WTC11 (cell line): Measurements from ENCODE around the gene SLC1A4. TPM values are rescaled to one million over a fixed set of nuclear protein-coding genes. Genes with fewer than 3 reads are reported as not detected.

Experiments
- ATAC-seq: fragments of 200-7000 bp; cut with Tn5 transposase; 2 replicates; pipeline ENCODE4 v1.10.0; 2021; ENCODE audit warnings: mild to moderate bottlenecking, moderate library complexity
- CTCF ChIA-PET: fragments of 300-600 bp; sonication (Branson Sonifier 250); formaldehyde crosslinking; loops from one replicate; lab custom pipeline; 2021; ENCODE audit warnings: antibody characterized with exemption; lab: Charles Lee
- POLR2A ChIA-PET: fragments of 350-600 bp; sonication (Branson Sonifier 250); formaldehyde crosslinking; loops from one replicate; lab custom pipeline; 2021; ENCODE audit warnings: antibody characterized with exemption; lab: Charles Lee
- DNase-seq: peaks from one replicate; pipeline ENCODE4 v3.0.0; 2021; ENCODE audit warnings: low spot score
- H3K27ac Mint-ChIP-seq: 2 replicates; pipeline ENCODE4 v1.8.0; 2021; ENCODE audit warnings: mixed read lengths
- H3K27me3 Mint-ChIP-seq: 2 replicates; pipeline ENCODE4 v1.8.0; 2021; ENCODE audit warnings: low read depth, mild to moderate bottlenecking, moderate library complexity, mixed read lengths
- H3K36me3 Mint-ChIP-seq: 2 replicates; pipeline ENCODE4 v1.8.0; 2021; ENCODE audit warnings: mixed read lengths
- H3K4me1 Mint-ChIP-seq: 2 replicates; pipeline ENCODE4 v1.8.0; 2022; ENCODE audit warnings: mixed read lengths
- H3K4me3 Mint-ChIP-seq: 2 replicates; pipeline ENCODE4 v1.8.0; 2021; ENCODE audit warnings: mild to moderate bottlenecking, moderate library complexity, mixed read lengths
- H3K9me3 Mint-ChIP-seq: 2 replicates; pipeline ENCODE4 v1.8.0; 2021; ENCODE audit warnings: mixed read lengths
- ATF6 ChIP-seq: sonication (generic); formaldehyde crosslinking; IDR thresholded peaks from 2 replicates; pipeline ENCODE4 v1.8.1; 2023; ENCODE audit warnings: mild to moderate bottlenecking, missing genetic modification reagents
- CREB1 ChIP-seq: sonication (generic); formaldehyde crosslinking; IDR thresholded peaks from 2 replicates; pipeline ENCODE4 v1.8.0; 2023; ENCODE audit warnings: mild to moderate bottlenecking, missing genetic modification reagents
- FOXJ3 ChIP-seq: sonication (generic); formaldehyde crosslinking; IDR thresholded peaks from 2 replicates; pipeline ENCODE4 v1.9.0; 2021; ENCODE audit warnings: missing genetic modification reagents, mild to moderate bottlenecking, borderline replicate concordance
- HMGA2 ChIP-seq: fragments of 250-450 bp; sonication (Bioruptor Pico); IDR thresholded peaks from 2 replicates; pipeline ENCODE4 v1.4.0; 2021; ENCODE audit warnings: mild to moderate bottlenecking, moderate library complexity
- KAT7 ChIP-seq: sonication (generic); formaldehyde crosslinking; IDR thresholded peaks from 2 replicates; pipeline ENCODE4 v1.8.1; 2023; ENCODE audit warnings: missing genetic modification reagents, mild to moderate bottlenecking, borderline replicate concordance
- NR3C1 ChIP-seq: sonication (generic); formaldehyde crosslinking; conservative IDR thresholded peaks from 2 replicates; pipeline ENCODE4 v1.8.1; 2023; ENCODE audit warnings: low read depth, mild to moderate bottlenecking, missing genetic modification reagents
- OVOL2 ChIP-seq: fragments of 250-450 bp; sonication (Bioruptor Pico); IDR thresholded peaks from 2 replicates; pipeline ENCODE4 v1.9.0; 2021; ENCODE audit warnings: mild to moderate bottlenecking, borderline replicate concordance
- RORB ChIP-seq: fragments of 250-450 bp; sonication (Bioruptor Pico); IDR thresholded peaks from 2 replicates; pipeline ENCODE4 v1.9.0; 2021; ENCODE audit warnings: mild to moderate bottlenecking
- SMAD3 ChIP-seq: sonication (generic); formaldehyde crosslinking; IDR thresholded peaks from 2 replicates; pipeline ENCODE4 v1.8.0; 2022; ENCODE audit warnings: missing genetic modification reagents, mild to moderate bottlenecking, borderline replicate concordance
- ZNF232 ChIP-seq: sonication (generic); formaldehyde crosslinking; IDR thresholded peaks from 2 replicates; pipeline ENCODE4 v1.8.0; 2022; ENCODE audit warnings: mild to moderate bottlenecking, missing genetic modification reagents
- total RNA-seq: library from RNA; stranded (reverse); gene quantifications from 3 replicates; pipeline ENCODE4 v1.2.3, GENCODE V29; 2021
- TF ChIP-seq, protein P1 (sequence below): fragments of 250-450 bp; sonication (Bioruptor Pico); conservative IDR thresholded peaks from 2 replicates; pipeline ENCODE4 v1.9.0; 2021; ENCODE audit warnings: mild to moderate bottlenecking
- TF ChIP-seq, protein P2 (sequence below): fragments of 200-600 bp; IDR thresholded peaks from 2 replicates; pipeline ENCODE4 v1.8.0; 2022; ENCODE audit warnings: antibody characterized with exemption
- TF ChIP-seq, protein P3 (sequence below): sonication (generic); formaldehyde crosslinking; conservative IDR thresholded peaks from 2 replicates; pipeline ENCODE4 v1.8.1; 2023; ENCODE audit warnings: mild to moderate bottlenecking, low read depth, missing genetic modification reagents, moderate library complexity
- TF ChIP-seq, protein P4 (sequence below): sonication (generic); formaldehyde crosslinking; IDR thresholded peaks from 2 replicates; pipeline ENCODE4 v1.8.1; 2022; ENCODE audit warnings: missing genetic modification reagents, borderline replicate concordance
- TF ChIP-seq, protein P5 (sequence below): sonication (generic); formaldehyde crosslinking; IDR thresholded peaks from 2 replicates; pipeline ENCODE4 v1.8.0; 2023; ENCODE audit warnings: missing genetic modification reagents
- TF ChIP-seq, protein P6 (sequence below): sonication (generic); formaldehyde crosslinking; IDR thresholded peaks from 2 replicates; pipeline ENCODE4 v1.8.0; 2022; ENCODE audit warnings: mild to moderate bottlenecking, missing genetic modification reagents
- TF ChIP-seq, protein P7 (sequence below): fragments of 250-450 bp; sonication (Bioruptor Pico); IDR thresholded peaks from 2 replicates; pipeline ENCODE4 v1.9.0; 2021; ENCODE audit warnings: mild to moderate bottlenecking, borderline replicate concordance

The SLC1A4 gene
- total RNA-seq, 1 experiment from 2014 or later = 1.6 TPM

GRCh38 chr2:65045651-65046050 is 56.5 kb downstream of the SLC1A4 start:
- Mint-ChIP-seq H3K27me3 (no peaks in the 10 kb centered on the region; the same call in 1 of the 2 replicates), H3K4me1 (peaks cover 42% of the 10 kb centered on the region), H3K4me3 (no peak overlapping the region; the same call in 1 of the 2 replicates), H3K9me3 (peaks cover 31% of the 10 kb centered on the region), H3K27ac (peak overlapping the region; percentile 84), H3K36me3 (peaks cover 60% of the 10 kb centered on the region)
- peak; percentile 73 for ATAC-seq
- POLR2A ChIA-PET = interaction anchor here (0.7 to 2.2 kb wide), 3 partner anchors 10 to 182 kb away, joined by 3 to 11 read pairs (median 4); partner anchors contain the start of genes ACTR2 and CEP68
- CTCF ChIA-PET = interaction anchor here (0.7 to 2.9 kb wide), 6 partner anchors 10 to 142 kb away, joined by 3 to 13 read pairs (median 3); partner anchors contain the start of genes CEP68 and SLC1A4
- peak; percentile 52 for DNase-seq
- TF ChIP-seq SMAD3 (CRISPR knock-in tag) (no peak), ATF6 (CRISPR knock-in tag) (no peak), FOXJ3 (CRISPR knock-in tag) (no peak), KAT7 (CRISPR knock-in tag) (no peak), CREB1 (CRISPR knock-in tag) (no peak), NR3C1 (CRISPR knock-in tag) (no peak), ZNF232 (no peak), OVOL2 (CRISPR knock-in tag) (no peak), RORB (no peak), HMGA2 (no peak)
- TF ChIP-seq, protein P1, sequence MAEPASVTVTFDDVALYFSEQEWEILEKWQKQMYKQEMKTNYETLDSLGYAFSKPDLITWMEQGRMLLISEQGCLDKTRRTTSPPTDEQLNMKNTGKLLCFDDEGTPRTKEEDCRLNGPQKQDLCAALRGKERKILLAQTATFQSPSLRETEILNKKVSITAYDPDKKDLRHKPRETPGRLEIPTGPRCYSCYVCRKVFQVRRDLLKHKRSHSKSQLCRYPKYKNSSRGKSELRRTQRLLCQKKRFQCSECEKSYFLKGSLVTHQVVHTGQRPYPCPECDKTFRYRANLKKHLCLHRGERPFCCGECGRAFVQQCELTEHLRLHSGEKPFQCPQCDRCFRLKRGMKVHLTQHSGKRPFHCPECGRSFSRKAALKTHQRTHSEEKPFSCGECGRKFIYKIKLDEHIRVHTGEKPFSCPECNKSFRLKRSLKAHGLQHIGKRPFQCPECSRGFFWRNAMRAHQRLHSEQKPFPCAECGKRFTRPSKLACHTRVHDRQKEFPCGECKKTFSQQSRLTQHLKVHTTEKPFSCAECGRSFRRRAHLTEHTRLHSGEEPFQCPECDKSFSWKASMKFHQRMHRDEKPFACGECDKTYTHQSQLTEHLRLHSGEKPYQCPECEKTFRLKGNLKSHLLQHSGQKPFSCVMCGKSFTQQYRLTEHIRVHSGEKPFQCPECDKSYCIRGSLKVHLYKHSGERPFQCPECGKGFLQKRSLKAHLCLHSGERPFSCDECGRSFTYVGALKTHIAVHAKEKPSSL (CRISPR knock-in tag) = no peak
- TF ChIP-seq, protein P2, sequence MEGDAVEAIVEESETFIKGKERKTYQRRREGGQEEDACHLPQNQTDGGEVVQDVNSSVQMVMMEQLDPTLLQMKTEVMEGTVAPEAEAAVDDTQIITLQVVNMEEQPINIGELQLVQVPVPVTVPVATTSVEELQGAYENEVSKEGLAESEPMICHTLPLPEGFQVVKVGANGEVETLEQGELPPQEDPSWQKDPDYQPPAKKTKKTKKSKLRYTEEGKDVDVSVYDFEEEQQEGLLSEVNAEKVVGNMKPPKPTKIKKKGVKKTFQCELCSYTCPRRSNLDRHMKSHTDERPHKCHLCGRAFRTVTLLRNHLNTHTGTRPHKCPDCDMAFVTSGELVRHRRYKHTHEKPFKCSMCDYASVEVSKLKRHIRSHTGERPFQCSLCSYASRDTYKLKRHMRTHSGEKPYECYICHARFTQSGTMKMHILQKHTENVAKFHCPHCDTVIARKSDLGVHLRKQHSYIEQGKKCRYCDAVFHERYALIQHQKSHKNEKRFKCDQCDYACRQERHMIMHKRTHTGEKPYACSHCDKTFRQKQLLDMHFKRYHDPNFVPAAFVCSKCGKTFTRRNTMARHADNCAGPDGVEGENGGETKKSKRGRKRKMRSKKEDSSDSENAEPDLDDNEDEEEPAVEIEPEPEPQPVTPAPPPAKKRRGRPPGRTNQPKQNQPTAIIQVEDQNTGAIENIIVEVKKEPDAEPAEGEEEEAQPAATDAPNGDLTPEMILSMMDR = no peak
- TF ChIP-seq, protein P3, sequence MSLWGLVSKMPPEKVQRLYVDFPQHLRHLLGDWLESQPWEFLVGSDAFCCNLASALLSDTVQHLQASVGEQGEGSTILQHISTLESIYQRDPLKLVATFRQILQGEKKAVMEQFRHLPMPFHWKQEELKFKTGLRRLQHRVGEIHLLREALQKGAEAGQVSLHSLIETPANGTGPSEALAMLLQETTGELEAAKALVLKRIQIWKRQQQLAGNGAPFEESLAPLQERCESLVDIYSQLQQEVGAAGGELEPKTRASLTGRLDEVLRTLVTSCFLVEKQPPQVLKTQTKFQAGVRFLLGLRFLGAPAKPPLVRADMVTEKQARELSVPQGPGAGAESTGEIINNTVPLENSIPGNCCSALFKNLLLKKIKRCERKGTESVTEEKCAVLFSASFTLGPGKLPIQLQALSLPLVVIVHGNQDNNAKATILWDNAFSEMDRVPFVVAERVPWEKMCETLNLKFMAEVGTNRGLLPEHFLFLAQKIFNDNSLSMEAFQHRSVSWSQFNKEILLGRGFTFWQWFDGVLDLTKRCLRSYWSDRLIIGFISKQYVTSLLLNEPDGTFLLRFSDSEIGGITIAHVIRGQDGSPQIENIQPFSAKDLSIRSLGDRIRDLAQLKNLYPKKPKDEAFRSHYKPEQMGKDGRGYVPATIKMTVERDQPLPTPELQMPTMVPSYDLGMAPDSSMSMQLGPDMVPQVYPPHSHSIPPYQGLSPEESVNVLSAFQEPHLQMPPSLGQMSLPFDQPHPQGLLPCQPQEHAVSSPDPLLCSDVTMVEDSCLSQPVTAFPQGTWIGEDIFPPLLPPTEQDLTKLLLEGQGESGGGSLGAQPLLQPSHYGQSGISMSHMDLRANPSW (CRISPR knock-in tag) = no peak
- TF ChIP-seq, protein P4, sequence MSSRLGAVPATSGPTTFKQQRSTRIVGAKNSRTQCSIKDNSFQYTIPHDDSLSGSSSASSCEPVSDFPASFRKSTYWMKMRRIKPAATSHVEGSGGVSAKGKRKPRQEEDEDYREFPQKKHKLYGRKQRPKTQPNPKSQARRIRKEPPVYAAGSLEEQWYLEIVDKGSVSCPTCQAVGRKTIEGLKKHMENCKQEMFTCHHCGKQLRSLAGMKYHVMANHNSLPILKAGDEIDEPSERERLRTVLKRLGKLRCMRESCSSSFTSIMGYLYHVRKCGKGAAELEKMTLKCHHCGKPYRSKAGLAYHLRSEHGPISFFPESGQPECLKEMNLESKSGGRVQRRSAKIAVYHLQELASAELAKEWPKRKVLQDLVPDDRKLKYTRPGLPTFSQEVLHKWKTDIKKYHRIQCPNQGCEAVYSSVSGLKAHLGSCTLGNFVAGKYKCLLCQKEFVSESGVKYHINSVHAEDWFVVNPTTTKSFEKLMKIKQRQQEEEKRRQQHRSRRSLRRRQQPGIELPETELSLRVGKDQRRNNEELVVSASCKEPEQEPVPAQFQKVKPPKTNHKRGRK (CRISPR knock-in tag) = no peak
- TF ChIP-seq, protein P5, sequence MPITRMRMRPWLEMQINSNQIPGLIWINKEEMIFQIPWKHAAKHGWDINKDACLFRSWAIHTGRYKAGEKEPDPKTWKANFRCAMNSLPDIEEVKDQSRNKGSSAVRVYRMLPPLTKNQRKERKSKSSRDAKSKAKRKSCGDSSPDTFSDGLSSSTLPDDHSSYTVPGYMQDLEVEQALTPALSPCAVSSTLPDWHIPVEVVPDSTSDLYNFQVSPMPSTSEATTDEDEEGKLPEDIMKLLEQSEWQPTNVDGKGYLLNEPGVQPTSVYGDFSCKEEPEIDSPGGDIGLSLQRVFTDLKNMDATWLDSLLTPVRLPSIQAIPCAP = no peak
- TF ChIP-seq, protein P6, sequence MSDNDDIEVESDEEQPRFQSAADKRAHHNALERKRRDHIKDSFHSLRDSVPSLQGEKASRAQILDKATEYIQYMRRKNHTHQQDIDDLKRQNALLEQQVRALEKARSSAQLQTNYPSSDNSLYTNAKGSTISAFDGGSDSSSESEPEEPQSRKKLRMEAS = no peak
- TF ChIP-seq, protein P7, sequence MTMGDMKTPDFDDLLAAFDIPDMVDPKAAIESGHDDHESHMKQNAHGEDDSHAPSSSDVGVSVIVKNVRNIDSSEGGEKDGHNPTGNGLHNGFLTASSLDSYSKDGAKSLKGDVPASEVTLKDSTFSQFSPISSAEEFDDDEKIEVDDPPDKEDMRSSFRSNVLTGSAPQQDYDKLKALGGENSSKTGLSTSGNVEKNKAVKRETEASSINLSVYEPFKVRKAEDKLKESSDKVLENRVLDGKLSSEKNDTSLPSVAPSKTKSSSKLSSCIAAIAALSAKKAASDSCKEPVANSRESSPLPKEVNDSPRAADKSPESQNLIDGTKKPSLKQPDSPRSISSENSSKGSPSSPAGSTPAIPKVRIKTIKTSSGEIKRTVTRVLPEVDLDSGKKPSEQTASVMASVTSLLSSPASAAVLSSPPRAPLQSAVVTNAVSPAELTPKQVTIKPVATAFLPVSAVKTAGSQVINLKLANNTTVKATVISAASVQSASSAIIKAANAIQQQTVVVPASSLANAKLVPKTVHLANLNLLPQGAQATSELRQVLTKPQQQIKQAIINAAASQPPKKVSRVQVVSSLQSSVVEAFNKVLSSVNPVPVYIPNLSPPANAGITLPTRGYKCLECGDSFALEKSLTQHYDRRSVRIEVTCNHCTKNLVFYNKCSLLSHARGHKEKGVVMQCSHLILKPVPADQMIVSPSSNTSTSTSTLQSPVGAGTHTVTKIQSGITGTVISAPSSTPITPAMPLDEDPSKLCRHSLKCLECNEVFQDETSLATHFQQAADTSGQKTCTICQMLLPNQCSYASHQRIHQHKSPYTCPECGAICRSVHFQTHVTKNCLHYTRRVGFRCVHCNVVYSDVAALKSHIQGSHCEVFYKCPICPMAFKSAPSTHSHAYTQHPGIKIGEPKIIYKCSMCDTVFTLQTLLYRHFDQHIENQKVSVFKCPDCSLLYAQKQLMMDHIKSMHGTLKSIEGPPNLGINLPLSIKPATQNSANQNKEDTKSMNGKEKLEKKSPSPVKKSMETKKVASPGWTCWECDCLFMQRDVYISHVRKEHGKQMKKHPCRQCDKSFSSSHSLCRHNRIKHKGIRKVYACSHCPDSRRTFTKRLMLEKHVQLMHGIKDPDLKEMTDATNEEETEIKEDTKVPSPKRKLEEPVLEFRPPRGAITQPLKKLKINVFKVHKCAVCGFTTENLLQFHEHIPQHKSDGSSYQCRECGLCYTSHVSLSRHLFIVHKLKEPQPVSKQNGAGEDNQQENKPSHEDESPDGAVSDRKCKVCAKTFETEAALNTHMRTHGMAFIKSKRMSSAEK = no peak
